NCI-H82 treated with DMSO at 0.1 percent for 48 hours (cell line): ENCODE results near the gene UBA52.

Source experiments
- DNase-seq: peaks from one replicate; lab custom pipeline; 2025; ENCODE audit not compliant: unreplicated experiment; lab: John Stamatoyannopoulos, UW

UBA52 gene

GRCh38 chr19:18551631-18552030, 20.0 kb upstream of the UBA52 start:
- peak; percentile 68 for DNase-seq

GRCh38 chr19:18557411-18558201, 14.1 kb upstream of the UBA52 start, which contains the start of gene KXD1:
Gene KXD1 (plus strand): TSS chr19:18557870. CDS start chr19:18562057, 4,187 bp downstream.
- peak; percentile 99 for DNase-seq

DNA sequence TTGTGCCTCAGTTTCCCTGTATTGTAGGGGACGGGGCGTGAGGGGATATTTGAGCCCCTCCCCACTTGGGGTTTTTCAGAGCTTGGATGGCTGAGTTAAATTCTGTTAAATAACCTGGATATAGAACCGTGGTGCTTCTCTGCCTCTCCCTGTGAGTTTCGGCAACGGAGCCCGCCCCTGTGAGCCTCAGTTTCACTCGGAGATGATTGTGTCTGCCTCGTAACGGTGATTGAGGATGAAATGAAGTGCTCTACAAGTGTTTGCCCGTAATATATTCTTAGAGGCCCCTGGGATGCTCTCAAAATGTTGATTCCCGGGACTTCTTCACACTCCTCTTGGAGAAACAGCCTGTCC, 13.5 kb upstream of the UBA52 start:
- no peak for DNase-seq

GRCh38 chr19:18558604-18559003, 13.1 kb upstream of the UBA52 start:
- no peak for DNase-seq

DNA sequence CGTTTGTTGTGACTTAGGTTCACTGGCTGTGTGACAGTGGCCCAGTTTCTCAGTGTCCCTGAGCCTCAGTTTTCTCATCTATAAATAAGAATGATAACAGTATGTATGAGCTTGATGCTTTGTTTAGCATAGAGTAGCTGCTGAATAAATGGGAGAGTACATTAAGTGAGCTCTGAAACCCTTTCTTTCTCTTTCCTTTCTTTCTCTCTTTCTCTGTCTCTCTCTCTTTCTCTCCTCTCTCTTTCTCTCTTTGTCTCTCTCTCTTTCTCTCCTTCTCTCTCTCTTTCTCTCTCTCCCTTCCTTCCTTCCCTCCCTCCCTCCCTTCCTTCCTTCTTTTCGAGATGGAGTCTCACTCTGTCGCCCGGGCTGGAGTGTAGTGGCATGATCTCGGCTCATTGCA, 12.0 kb upstream of the UBA52 start:
- DNase-seq, result no peak

DNA sequence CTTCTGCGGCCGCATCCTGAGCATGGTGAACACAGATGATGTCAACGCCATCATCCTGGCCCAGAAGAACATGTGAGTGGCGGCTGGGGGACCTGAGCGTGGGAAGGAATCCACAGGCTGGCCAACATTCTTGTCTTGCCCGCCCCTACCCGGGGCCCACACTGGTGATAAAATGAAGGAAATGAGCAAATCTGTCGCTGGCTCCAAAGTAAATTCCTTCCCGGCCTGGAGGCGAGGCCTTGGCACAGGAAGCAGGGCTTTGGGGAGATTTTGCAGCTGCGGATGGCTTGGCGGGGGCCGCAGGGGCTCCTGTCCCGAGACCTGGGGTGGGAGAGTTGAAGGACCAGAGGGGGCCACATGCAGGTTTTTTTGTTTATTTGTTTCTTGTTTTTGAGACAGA, 9.6 kb upstream of the UBA52 start:
- no peak for DNase-seq

DNA sequence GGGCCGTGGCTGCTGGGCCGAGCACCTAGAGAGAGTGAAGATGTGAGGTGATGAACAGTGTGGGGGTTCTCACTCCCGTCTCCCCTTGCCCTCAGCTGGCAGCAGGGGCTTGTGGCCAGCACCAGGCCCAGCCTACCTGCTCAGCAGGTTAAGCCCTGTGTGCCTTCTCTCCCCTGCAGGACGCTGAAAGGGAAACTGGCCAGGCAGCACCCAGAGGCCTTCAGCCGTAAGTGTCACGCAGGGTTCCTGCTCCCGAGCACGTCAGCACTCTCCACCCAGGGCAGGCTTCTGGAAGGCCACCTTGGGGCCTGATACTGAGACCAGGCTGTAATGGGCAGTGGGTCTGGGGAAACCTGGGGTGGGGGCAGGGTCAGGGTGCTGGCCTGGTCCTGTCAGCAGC, 4.7 kb upstream of the UBA52 start:
- DNase-seq, result no peak

DNA sequence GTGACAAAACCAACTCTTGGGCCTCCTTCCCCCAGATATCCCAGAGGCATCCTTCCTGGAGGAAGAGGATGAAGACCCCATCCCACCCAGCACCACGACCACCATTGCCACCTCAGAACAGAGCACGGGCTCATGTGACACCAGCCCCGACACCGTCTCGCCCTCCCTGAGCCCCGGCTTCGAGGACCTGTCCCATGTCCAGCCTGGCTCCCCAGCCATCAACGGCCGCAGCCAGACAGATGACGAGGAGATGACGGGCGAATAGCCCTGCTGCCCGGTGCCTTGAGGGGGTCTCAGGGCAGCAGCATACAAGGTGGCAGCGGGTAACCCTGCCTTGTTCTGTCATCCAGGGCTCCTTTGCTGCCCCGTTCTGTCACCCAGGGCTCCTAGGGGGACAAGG, 3.3 kb upstream of the UBA52 start:
- DNase-seq, result no peak

DNA sequence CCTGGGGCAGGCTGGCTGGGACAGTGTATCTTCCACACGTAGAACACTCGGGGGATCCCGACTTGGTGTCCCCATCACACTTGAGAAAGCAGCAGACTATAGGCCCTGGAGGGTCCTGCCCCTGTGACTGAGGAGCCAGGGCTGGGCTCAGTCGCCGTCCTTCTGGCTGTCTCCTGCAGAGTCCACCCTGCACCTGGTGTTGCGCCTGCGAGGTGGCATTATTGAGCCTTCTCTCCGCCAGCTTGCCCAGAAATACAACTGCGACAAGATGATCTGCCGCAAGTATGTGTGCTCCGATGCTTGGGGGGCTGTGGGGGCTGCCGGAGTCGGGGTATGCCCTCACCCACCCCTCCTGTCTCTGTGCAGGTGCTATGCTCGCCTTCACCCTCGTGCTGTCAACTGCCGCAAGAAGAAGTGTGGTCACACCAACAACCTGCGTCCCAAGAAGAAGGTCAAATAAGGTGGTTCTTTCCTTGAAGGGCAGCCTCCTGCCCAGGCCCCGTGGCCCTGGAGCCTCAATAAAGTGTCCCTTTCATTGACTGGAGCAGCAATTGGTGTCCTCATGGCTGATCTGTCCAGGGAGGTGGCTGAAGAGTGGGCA, 3.1 kb downstream of the UBA52 start:
- no peak for DNase-seq

GRCh38 chr19:18576383-18576782, 4.7 kb downstream of the UBA52 start:
- DNase-seq, result no peak

DNA sequence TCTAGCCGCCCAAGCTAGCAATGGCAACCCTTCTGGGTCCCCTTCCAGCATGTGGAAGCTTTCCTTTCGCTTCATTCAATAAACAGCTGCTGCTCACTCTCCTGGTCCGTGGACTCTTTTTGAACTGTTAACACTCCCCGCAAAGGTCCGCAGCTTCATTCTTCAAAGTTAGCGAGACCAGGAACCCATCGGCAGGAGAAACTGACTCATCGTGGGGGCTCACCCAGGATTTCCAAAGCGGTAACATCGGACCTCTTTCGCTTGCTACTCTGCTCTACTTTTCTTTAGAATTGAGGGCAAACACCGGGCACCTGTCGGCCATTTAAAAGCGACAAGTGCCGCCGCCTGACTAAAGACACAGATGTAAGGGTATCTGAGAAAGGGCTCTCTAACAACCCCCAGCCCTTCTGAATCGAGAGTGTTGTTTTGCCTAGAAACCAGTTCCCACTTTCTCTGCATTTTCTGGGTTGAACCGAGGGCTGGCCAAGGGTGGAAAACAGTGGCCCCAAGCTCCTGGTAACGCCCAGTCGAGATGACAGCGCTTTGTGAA, 5.8 kb downstream of the UBA52 start:
- no peak for DNase-seq

DNA sequence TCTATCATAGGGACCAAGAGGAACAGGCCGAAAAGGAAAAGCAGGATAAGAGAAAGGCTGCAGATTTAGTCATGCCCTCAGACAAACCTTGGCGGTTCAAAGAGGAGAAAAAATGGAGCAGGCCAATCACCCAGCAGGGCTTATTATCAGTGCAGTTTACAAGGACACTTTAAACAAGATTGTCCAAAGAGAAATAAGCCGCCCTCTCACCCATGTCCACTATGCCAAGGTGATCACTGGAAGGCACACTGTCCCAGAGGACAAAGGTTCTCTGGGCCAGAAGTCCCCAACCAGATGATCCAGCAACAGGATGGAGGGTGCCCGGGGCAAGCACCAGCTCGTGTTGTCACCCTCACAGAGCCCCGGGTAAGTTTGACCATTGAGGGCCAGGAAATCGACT, 8.7 kb downstream of the UBA52 start:
- no peak for DNase-seq

- no peak for DNase-seq
These were observed 14.6 kb downstream of the UBA52 start for GRCh38 chr19:18586306-18586705.

- no peak for DNase-seq
These were observed 15.9 kb downstream of the UBA52 start for GRCh38 chr19:18587561-18587960.

DNA sequence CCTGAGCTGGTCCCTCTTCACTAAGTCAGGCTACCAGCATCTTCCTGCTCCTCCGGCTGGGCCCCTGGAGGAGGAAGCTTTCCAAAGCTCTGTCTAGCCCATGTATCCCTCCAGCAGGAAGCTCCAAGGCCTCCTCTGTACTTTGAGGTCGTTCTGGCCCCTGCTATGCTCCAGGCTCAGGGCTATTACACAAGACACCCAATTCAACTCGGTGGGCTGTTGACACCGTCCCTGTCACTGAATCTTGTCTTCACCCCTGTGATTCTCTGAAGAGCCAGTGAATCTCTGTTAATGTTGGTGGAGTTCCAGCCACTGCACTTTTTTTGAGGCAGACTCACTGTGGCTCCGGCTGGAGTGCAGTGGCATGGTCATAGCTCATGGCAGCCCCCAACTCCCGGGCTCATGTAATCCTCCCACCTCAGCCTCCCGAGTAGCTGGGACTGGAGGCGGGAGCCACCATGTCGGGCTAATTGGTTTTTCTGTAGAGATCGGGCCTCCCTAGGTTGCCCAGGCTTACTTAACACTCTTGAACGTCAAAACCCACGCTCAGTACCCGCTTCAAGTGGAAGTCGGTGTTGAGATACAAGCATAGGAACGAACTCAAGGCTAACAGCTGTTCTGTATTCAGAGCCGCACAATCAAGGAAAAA, 16.4 kb downstream of the UBA52 start:
- no peak for DNase-seq

GRCh38 chr19:18588611-18589379, 17.1 kb downstream of the UBA52 start, which contains the start of gene REX1BD:
Gene REX1BD (plus strand): TSS chr19:18588798. CDS start chr19:18588802, 4 bp downstream.
- peak; percentile 66 for DNase-seq

- DNase-seq, result peak; percentile 95
These were observed 18.0 kb downstream of the UBA52 start for GRCh38 chr19:18589380-18590272.

GRCh38 chr19:18590273-18591272, 18.9 kb downstream of the UBA52 start:
- peak; percentile 97 for DNase-seq
